ENCODE results near the gene MSANTD1.

The MSANTD1 gene

GRCh38 chr4:3234171-3235029 is 14.6 kb upstream of the MSANTD1 start:
- no peak for DNase-seq

DNA sequence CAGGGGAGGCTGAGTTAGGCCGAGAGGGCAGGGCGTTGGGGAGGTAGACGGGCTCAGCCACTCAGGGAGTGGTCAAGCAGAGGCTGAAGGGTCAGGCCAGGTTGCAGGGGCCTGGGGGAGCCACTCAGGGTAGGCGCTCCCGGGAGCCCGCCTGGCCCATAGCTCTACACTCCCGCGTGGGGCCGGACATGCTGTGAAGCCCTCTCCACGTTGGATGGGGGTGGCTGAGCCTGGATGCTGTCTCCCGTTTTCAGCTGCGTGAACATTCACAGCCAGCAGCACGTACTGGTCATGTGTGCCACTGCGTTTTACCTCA is 14.0 kb upstream of the MSANTD1 start:
- no peak for DNase-seq

- DNase-seq: no peak
Measured at GRCh38 chr4:3235581-3235980, 13.4 kb upstream of the MSANTD1 start.

- DNase-seq: no peak
Measured at GRCh38 chr4:3236326-3236878, 12.6 kb upstream of the MSANTD1 start.

DNA sequence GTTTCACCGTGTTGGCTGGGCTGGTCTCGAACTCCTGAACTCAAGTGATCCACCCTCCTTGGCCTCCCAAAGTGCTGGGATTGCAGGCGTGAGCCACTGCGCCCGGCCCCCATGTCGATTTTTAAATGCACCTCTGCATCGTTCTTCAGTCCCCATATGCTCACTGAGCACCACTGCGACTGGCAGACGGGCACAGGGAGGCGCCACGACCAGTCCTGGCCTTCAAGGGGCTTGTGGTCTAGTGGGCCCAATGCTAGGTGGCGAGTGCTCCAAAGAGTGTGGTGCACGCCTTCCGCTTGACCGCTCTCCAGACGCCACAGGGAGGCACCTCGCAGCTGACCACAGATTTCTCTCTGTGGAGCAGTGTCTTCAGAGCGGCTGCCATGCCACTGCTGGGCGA is 11.7 kb upstream of the MSANTD1 start:
- no peak for DNase-seq

- DNase-seq: no peak
Measured at GRCh38 chr4:3237712-3238560, 11.0 kb upstream of the MSANTD1 start.

DNA sequence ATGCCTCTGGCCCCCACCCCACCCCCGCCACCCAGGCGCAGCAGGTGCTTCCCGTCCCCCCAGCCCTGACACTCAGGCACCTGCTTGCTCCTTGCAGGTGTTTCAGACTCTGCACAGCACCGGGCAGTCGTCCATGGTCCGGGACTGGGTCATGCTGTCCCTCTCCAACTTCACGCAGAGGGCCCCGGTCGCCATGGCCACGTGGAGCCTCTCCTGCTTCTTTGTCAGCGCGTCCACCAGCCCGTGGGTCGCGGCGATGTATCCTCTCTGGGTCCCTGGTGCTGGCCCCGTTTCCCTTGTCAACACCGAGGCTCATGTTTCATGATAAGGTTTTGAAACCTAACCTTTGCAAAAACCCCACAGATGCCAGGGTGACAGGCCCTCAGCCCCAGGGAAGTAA is 10.2 kb upstream of the MSANTD1 start:
- no peak for DNase-seq

DNA sequence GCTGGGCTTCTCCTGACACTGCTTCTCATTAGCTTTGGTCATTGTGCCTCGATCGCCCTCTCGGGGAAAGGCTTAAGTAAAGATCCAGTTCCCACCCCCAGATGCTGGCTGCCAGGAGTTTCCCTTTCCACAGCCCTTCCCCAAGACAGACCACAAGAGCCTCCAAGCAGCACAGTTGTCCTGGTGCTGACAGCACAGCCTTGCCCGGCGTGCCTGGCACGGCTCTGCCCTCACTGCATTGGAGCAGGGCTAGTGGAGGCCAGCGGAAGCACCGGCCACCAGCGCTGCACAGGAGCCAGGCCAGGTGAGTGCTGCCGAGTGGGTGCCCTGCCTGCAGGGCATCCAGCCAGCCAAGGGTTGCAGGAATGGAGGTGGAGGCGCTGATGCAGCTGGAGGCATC is 9.7 kb upstream of the MSANTD1 start:
- DNase-seq: no peak

- no peak for DNase-seq
Measured at GRCh38 chr4:3239998-3240920, 8.7 kb upstream of the MSANTD1 start.

DNA sequence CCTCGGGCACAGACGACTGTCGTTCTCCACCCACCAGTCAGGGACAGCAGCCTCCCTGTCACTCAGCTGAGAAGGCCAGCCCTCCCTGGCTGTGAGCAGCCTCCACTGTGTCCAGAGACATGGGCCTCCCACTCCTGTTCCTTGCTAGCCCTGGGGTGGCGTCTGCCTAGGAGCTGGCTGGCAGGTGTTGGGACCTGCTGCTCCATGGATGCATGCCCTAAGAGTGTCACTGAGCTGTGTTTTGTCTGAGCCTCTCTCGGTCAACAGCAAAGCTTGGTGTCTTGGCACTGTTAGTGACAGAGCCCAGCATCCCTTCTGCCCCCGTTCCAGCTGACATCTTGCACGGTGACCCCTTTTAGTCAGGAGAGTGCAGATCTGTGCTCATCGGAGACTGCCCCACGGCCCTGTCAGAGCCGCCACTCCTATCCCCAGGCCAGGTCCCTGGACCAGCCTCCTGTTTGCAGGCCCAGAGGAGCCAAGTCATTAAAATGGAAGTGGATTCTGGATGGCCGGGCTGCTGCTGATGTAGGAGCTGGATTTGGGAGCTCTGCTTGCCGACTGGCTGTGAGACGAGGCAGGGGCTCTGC is 7.9 kb upstream of the MSANTD1 start:
- DNase-seq: no peak

- no peak for DNase-seq
Measured at GRCh38 chr4:3241898-3242524, 6.9 kb upstream of the MSANTD1 start.

- DNase-seq: no peak
Measured at GRCh38 chr4:3243136-3243780, 5.7 kb upstream of the MSANTD1 start.

DNA sequence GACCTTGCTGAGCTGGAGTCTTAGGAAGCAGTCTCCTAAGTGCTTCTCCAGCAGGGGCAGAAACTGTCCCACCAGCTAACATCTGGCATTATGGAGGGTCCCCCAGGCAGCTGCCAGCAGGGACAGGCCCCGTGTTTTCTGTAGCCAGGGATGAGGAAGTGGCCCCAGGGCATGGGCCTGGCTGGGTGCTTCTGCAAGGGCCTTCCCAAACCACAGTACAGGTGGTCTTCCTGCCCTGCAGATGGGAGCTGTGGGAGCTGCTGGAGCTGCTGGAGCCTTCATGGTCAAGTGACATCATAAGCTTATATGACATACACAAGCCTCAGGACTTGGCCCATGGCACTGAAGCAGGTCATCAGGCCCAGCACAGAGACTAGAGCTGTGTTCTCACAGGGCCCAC is 5.0 kb upstream of the MSANTD1 start:
- DNase-seq: no peak

DNA sequence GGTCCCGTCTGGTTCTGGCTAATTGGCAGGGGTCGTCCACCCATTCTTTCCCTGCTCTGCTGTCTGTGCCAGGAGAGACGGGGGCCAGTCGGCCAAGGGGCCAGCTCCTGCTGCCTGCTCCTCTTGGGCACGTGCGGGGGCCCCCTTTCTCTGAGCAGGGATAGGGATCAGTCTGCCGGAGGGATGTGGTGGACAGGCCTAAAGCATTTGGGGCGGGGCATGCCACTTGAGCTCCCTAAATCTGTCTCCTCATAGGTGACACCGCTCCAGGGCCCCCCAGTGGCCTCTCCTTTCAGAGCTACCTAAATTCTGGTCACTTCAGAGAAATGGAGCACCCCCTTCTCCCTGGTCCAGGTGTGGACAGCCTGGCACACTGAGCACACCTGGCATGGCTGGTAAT is 4.2 kb upstream of the MSANTD1 start:
- no peak for DNase-seq

DNA sequence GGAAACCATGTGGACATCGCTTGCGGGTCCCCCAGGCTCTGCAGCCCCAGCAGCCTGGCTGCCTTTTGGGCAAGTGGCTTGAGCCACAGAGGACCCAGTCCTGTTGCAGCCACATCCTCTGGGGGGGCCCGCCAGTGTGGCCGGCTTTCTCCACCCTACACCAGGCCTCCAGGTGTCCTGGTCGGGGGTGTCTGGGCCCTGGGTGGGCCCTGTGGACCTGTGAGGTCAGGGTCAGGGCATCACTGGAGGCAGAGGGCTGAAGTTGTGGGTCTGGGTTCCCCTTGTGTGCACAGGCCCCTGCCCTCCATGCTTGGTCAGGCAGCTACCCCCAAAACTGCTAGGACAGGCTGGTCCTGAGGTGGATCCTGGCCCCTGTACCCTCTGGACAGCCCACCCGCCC is 3.3 kb upstream of the MSANTD1 start:
- DNase-seq: no peak

- no peak for DNase-seq
Measured at GRCh38 chr4:3246458-3247398, 2.2 kb upstream of the MSANTD1 start.

- no peak for DNase-seq
Measured at GRCh38 chr4:3247399-3248177, 1.4 kb upstream of the MSANTD1 start.

- DNase-seq: no peak
Measured at GRCh38 chr4:3248178-3248480, 830 bp upstream of the MSANTD1 start.

DNA sequence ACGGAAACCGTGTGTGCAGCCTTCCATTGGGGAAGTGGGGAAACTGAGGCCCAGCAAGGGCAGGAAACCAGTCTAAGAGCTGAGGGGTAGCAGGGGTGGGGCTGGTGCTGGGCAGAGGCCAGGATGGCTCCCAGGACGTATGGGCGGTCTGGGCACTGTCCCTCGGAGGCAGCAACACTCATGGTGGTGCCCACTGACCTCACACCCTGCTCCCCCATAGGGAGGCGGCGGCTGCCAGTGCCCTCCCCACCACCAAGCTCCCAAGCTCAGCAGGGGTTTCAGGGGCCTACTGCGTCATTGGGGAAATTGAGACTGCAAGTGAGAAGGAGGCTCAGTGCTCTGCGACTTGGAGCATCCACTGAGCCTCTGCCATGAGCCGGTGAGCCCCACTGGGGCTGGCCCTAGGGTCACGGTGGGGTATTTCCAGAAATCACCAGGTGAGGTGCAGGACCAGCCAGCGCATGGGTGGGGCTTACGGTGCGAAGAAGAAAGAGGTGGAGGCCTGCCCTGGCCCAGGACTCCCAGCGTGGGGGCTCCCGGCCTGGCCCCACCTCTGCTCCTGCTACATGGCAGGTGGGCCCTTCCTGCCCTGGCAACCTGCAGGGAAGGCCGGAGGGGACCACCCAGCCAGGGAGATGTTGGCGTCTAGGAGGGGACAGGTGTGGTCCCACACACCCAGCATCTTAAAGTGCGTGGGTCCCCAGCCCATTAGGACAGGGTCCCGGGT is 915 bp downstream of the MSANTD1 start:
- DNase-seq: no peak

Data from NCI-H524 treated with DMSO at 0.1 percent for 48 hours (cell line).